Chondrocyte (in vitro differentiated cells): ENCODE measurements around the gene MAP2K7. TPM values are rescaled to one million over a fixed set of nuclear protein-coding genes. Genes with fewer than 3 reads are reported as not detected.

ENCODE experiments used
- DNase-seq: peaks from one replicate; pipeline ENCODE4 v3.0.0; 2021; ENCODE audit warnings: mixed read lengths, low spot score
- H3K27ac Mint-ChIP-seq: one replicate; pipeline ENCODE4 v1.8.0; 2021; ENCODE audit warnings: mild to moderate bottlenecking, moderate library complexity, mixed read lengths; ENCODE audit not compliant: unreplicated experiment
- H3K27me3 Mint-ChIP-seq: 2 replicates; pipeline ENCODE4 v1.8.0; 2021; ENCODE audit warnings: low read depth, mixed read lengths
- H3K36me3 Mint-ChIP-seq: 2 replicates; pipeline ENCODE4 v1.8.0; 2021; ENCODE audit warnings: low read depth, mixed read lengths
- H3K4me1 Mint-ChIP-seq: 2 replicates; pipeline ENCODE4 v1.8.0; 2021; ENCODE audit warnings: low read depth, mild to moderate bottlenecking, mixed read lengths
- H3K4me3 Mint-ChIP-seq: one replicate; pipeline ENCODE4 v1.8.0; 2021; ENCODE audit warnings: mild to moderate bottlenecking, moderate library complexity, mixed read lengths; ENCODE audit not compliant: unreplicated experiment
- H3K9me3 Mint-ChIP-seq: 2 replicates; pipeline ENCODE4 v1.8.0; 2021; ENCODE audit warnings: low read depth, mixed read lengths
- total RNA-seq: library from RNA; stranded (reverse); gene quantifications from 3 replicates; pipeline ENCODE4 v1.2.1, GENCODE V29; 2021
- TF ChIP-seq, protein P1 (sequence below): fragments of 200-600 bp; sonication (generic); IDR thresholded peaks from 2 replicates; pipeline ENCODE4 v1.5.0; 2021; ENCODE audit warnings: antibody characterized with exemption, mild to moderate bottlenecking, moderate library complexity

Gene MAP2K7
- total RNA-seq, 1 donor from 2014 or later: 24.4 TPM

- no peaks in the 10 kb centered on the region for H3K9me3 Mint-ChIP-seq
- H3K4me3 Mint-ChIP-seq: no peak overlapping the region
- H3K27me3 Mint-ChIP-seq: no peaks in the 10 kb centered on the region
- TF ChIP-seq, protein P1, sequence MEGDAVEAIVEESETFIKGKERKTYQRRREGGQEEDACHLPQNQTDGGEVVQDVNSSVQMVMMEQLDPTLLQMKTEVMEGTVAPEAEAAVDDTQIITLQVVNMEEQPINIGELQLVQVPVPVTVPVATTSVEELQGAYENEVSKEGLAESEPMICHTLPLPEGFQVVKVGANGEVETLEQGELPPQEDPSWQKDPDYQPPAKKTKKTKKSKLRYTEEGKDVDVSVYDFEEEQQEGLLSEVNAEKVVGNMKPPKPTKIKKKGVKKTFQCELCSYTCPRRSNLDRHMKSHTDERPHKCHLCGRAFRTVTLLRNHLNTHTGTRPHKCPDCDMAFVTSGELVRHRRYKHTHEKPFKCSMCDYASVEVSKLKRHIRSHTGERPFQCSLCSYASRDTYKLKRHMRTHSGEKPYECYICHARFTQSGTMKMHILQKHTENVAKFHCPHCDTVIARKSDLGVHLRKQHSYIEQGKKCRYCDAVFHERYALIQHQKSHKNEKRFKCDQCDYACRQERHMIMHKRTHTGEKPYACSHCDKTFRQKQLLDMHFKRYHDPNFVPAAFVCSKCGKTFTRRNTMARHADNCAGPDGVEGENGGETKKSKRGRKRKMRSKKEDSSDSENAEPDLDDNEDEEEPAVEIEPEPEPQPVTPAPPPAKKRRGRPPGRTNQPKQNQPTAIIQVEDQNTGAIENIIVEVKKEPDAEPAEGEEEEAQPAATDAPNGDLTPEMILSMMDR: no peak
- no peak overlapping the region for H3K27ac Mint-ChIP-seq
- DNase-seq: peak; percentile 90
- H3K4me1 Mint-ChIP-seq: peaks cover 23% of the 10 kb centered on the region
- H3K36me3 Mint-ChIP-seq: peaks cover 9% of the 10 kb centered on the region
These were observed 28.7 kb downstream of the MAP2K7 start for GRCh38 chr19:7932276-7932929.

DNA sequence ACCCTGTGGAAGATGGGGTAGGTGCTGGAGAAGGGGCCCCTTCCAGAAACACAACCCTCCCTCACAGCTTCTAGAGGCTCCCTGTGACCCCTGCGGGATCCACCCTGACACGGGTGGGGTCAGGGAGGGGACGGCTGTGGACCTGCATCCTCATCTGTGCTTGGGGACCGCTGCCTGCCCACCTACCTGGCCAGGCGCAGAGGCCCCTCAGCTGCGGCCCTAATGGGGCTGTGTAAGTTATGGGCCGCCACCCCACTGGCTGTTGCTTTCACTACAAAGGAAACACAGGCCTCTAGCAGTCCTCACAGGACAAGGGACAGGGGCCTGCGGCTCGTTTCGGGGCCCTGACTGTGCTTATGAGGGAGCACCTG, 29.2 kb downstream of the MAP2K7 start:
- TF ChIP-seq, protein P1: no peak
- Mint-ChIP-seq H3K4me3 (no peak overlapping the region), H3K27ac (no peak overlapping the region), H3K36me3 (peaks cover 10% of the 10 kb centered on the region), H3K27me3 (no peaks in the 10 kb centered on the region), H3K9me3 (no peaks in the 10 kb centered on the region), H3K4me1 (peaks cover 22% of the 10 kb centered on the region)
- no peak for DNase-seq

GRCh38 chr19:7933411-7933810, 29.7 kb downstream of the MAP2K7 start:
- no peak for DNase-seq
- H3K9me3 Mint-ChIP-seq: no peaks in the 10 kb centered on the region
- TF ChIP-seq, protein P1: peak; percentile 64
- H3K4me1 Mint-ChIP-seq: peaks cover 17% of the 10 kb centered on the region
- H3K27ac Mint-ChIP-seq: no peak overlapping the region
- no peak overlapping the region for H3K4me3 Mint-ChIP-seq
- peaks cover 11% of the 10 kb centered on the region for H3K36me3 Mint-ChIP-seq
- no peaks in the 10 kb centered on the region for H3K27me3 Mint-ChIP-seq

DNA sequence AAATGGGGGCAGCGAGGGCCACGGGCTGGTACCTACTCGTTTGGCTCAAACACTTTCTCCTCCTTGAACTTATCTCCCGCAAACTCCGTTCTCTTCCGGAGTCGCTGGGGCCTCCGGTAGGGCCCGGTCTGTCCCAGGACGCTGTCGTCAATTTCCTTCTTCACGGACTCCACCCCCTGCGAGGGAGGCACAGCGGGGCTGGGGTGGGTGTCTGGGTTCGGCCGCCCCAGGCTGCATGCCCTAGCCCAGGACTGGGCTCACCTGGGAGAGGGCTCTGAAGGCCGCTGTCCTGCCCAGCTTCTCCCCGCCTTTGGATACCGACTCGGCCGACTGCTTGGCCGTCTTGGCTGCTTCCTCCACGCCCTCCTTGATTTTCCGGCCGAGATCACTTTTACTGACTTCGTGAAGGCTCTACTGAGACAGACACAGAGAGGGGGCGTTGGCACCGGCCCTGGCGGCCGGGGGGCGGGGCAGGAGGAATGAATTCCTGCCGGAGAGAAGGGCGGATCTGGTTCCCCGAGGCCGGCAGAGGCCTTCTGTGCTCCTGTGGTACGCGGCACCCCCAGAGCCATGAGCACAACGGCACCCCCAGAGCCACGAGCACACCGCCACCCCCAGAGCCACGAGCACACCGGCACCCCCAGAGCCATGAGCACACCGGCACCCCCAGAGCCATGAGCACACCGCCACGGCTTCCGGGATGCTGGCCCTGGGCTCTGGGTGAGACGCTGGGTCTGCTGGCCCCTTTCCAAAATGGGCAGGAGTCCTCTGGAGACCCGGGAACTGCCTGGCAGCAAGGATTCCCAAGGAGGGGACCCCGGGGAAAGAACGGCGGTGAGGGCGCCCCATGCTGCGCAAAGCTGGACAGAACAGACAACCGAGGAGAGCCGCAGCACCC, 30.4 kb downstream of the MAP2K7 start:
- Mint-ChIP-seq H3K4me3 (no peak overlapping the region), H3K9me3 (no peaks in the 10 kb centered on the region), H3K27me3 (no peaks in the 10 kb centered on the region), H3K36me3 (peaks cover 14% of the 10 kb centered on the region), H3K27ac (no peak overlapping the region), H3K4me1 (peaks cover 10% of the 10 kb centered on the region)
- TF ChIP-seq, protein P1: peak; percentile 29
- peak; percentile 74 for DNase-seq

- H3K36me3 Mint-ChIP-seq: peaks cover 14% of the 10 kb centered on the region
- H3K4me3 Mint-ChIP-seq: no peak overlapping the region
- peak overlapping the region; percentile 41 for H3K27ac Mint-ChIP-seq
These were observed 31.1 kb downstream of the MAP2K7 start for GRCh38 chr19:7934766-7935165.

More at GRCh38 chr19:7934766-7935165, 31.1 kb downstream of the MAP2K7 start:
- no peaks in the 10 kb centered on the region for H3K9me3 Mint-ChIP-seq
- H3K27me3 Mint-ChIP-seq: no peaks in the 10 kb centered on the region
- peaks cover 3% of the 10 kb centered on the region for H3K4me1 Mint-ChIP-seq
- DNase-seq: no peak
- TF ChIP-seq, protein P1: no peak
